MCF 10A (cell line): ENCODE data around the gene SLC12A5. TPM values are rescaled to one million over a fixed set of nuclear protein-coding genes. Genes with fewer than 3 reads are reported as not detected.

Experiments
- BruUV-seq: library from RNA; stranded (reverse); fragments of 400-500 nt; replicated peaks from 2 replicates; lab custom pipeline; 2021; lab: Mats Ljungman, UMichigan
- CTCF ChIA-PET: fragments of 300-600 bp; sonication (Branson Sonifier 250); formaldehyde crosslinking; extraction: SDS; loops from one replicate; lab custom pipeline; 2021; ENCODE audit warnings: antibody characterized with exemption, inconsistent platforms; lab: Yijun Ruan, JAX
- POLR2A ChIA-PET: fragments of 300-600, 350-650 bp; sonication (Branson Sonifier 250); formaldehyde crosslinking; extraction: SDS; loops from one replicate; lab custom pipeline; 2020; ENCODE audit warnings: antibody characterized with exemption, inconsistent platforms; lab: Yijun Ruan, JAX
- DNase-seq: peaks from one replicate; pipeline ENCODE4 v3.0.0-alpha.2; 2018; ENCODE audit not compliant: unreplicated experiment
- H3K27ac Mint-ChIP-seq: one replicate; pipeline ENCODE4 v1.8.0; 2022; ENCODE audit warnings: mild to moderate bottlenecking, low read depth, mixed read lengths; ENCODE audit not compliant: unreplicated experiment
- H3K27me3 Mint-ChIP-seq: one replicate; pipeline ENCODE4 v1.8.0; 2022; ENCODE audit warnings: mixed read lengths; ENCODE audit not compliant: insufficient read depth, unreplicated experiment
- H3K36me3 Mint-ChIP-seq: one replicate; pipeline ENCODE4 v1.8.0; 2022; ENCODE audit warnings: mild to moderate bottlenecking, moderate library complexity, mixed read lengths; ENCODE audit not compliant: insufficient read depth, unreplicated experiment
- H3K4me1 Mint-ChIP-seq: one replicate; pipeline ENCODE4 v1.8.0; 2022; ENCODE audit warnings: mixed read lengths; ENCODE audit not compliant: insufficient read depth, unreplicated experiment
- H3K4me3 Mint-ChIP-seq: one replicate; pipeline ENCODE4 v1.8.0; 2022; ENCODE audit warnings: mild to moderate bottlenecking, moderate library complexity, mixed read lengths; ENCODE audit not compliant: unreplicated experiment
- H3K9me3 Mint-ChIP-seq: one replicate; pipeline ENCODE4 v1.8.0; 2022; ENCODE audit warnings: mixed read lengths; ENCODE audit not compliant: unreplicated experiment
- intact Hi-C: fragments of 100-400 bp; cut with micrococcal nuclease; formaldehyde crosslinking; loops from 2 replicates; pipeline ENCODE4 v1.14.1; 2022
- total RNA-seq: library from RNA; stranded (reverse); gene quantifications from 2 replicates; pipeline ENCODE4 v1.2.3, GENCODE V29; 2022
- TF ChIP-seq, protein P1 (sequence below): fragments of 200-600 bp; IDR thresholded peaks from one replicate; pipeline ENCODE4 v1.8.0; 2022; ENCODE audit warnings: antibody characterized with exemption, mild to moderate bottlenecking; ENCODE audit not compliant: unreplicated experiment

Gene SLC12A5
- total RNA-seq, 1 experiment from 2014 or later = 0.75 TPM

DNA sequence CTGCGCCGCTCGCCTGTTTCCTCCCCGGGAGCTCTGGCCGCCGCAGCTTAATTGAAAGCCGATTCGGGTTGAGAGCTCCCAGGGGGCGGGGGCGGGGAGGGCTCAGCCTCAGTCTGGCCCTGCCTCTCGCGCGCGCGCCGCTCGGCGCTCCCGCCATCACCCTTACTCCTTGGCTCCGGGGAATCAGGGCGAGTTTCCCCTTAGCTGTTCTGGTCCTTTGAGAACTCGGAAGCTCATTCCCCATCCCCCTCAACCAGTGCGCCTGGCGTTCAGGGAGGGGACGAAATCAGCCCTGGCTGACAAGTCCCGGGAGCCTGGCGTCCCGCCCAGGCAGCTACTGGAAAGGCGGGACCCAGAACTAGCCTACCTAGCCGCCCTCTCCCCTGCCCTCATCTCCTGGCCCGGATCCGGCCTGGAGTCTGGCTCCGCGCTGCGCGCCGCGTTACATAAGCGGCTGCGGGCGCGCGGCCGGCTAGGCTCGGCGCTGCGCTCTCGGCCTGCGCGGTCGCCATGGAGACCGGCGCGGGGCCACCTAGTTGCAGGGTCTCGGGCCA lies 2.8 kb downstream of the SLC12A5 start:
- TF ChIP-seq, protein P1, sequence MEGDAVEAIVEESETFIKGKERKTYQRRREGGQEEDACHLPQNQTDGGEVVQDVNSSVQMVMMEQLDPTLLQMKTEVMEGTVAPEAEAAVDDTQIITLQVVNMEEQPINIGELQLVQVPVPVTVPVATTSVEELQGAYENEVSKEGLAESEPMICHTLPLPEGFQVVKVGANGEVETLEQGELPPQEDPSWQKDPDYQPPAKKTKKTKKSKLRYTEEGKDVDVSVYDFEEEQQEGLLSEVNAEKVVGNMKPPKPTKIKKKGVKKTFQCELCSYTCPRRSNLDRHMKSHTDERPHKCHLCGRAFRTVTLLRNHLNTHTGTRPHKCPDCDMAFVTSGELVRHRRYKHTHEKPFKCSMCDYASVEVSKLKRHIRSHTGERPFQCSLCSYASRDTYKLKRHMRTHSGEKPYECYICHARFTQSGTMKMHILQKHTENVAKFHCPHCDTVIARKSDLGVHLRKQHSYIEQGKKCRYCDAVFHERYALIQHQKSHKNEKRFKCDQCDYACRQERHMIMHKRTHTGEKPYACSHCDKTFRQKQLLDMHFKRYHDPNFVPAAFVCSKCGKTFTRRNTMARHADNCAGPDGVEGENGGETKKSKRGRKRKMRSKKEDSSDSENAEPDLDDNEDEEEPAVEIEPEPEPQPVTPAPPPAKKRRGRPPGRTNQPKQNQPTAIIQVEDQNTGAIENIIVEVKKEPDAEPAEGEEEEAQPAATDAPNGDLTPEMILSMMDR = no peak
- intact Hi-C loops = no loop called here
- ChIA-PET POLR2A (no interaction called here), CTCF (interaction anchor here (1.3 to 2.0 kb wide), 2 partner anchors 19 to 100 kb away, joined by 3 to 6 read pairs; no protein-coding TSS in a partner anchor)
- no peaks in the 10 kb centered on the region for H3K9me3 Mint-ChIP-seq
- no TSS peak for BruUV-seq
- peaks cover 6% of the 10 kb centered on the region for H3K4me1 Mint-ChIP-seq
- H3K27me3 Mint-ChIP-seq = peaks cover 61% of the 10 kb centered on the region
- DNase-seq = no peak
- no peaks in the 10 kb centered on the region for H3K36me3 Mint-ChIP-seq
- no peak overlapping the region for H3K27ac Mint-ChIP-seq
- no peak overlapping the region for H3K4me3 Mint-ChIP-seq

DNA sequence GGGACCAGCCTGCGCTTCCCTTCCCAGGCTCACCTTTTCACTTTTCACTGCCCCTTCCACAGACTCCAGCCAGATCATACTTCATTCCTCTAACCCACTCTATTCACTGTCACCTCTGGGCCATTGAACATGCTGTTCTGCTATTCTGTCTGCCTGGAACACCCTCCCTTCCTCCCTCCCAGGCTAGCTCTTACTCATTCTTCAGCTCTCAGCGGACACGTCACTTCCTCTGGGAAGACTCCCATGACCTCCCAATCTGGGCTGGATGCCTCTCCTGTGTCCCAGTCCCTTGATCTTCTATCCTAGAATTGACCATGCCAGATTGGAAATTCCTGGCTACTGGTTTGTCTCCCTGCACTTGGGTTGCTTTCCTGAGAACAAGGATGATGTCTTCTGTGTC lies 5.0 kb downstream of the SLC12A5 start:
- TF ChIP-seq, protein P1 = no peak
- ChIA-PET POLR2A (interaction anchor here (0.6 kb wide), 1 partner anchor 9 kb away, joined by 3 read pairs; no protein-coding TSS in a partner anchor), CTCF (interaction anchor here (0.7 to 0.8 kb wide), 2 partner anchors 9 to 11 kb away, joined by 3 read pairs; no protein-coding TSS in a partner anchor)
- Mint-ChIP-seq H3K9me3 (no peaks in the 10 kb centered on the region), H3K36me3 (no peaks in the 10 kb centered on the region), H3K4me1 (peaks cover 6% of the 10 kb centered on the region), H3K27ac (no peak overlapping the region), H3K4me3 (no peak overlapping the region), H3K27me3 (peaks cover 78% of the 10 kb centered on the region)
- intact Hi-C loops = no loop called here
- no peak for DNase-seq
- no TSS peak for BruUV-seq

DNA sequence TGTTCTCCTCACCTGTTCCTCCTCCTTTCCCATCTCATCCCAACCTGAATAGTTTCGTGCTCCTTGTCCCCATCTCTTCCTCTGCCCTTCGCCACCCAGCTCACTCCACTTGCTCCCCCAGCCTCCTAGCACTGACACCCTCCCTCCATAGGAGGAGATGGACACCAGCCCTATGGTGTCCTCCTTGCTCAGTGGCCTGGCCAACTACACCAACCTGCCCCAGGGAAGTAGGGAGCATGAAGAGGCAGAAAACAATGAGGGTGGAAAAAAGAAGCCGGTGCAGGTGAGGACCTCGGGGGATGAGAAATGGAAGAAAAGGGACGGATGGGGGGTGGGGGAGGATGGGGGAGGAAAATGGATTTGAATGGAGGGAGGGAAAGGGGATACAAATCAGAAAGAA lies 6.2 kb downstream of the SLC12A5 start:
- CTCF ChIA-PET = interaction anchor here (0.8 kb wide), 1 partner anchor 11 kb away, joined by 3 read pairs; no protein-coding TSS in a partner anchor
- no peaks in the 10 kb centered on the region for H3K36me3 Mint-ChIP-seq
- POLR2A ChIA-PET = no interaction called here
- no peaks in the 10 kb centered on the region for H3K9me3 Mint-ChIP-seq
- no TSS peak for BruUV-seq
- no peak overlapping the region for H3K27ac Mint-ChIP-seq
- peaks cover 6% of the 10 kb centered on the region for H3K4me1 Mint-ChIP-seq
- TF ChIP-seq, protein P1 = no peak
- no peak overlapping the region for H3K4me3 Mint-ChIP-seq
- DNase-seq = no peak
- intact Hi-C loops = no loop called here
- H3K27me3 Mint-ChIP-seq = peaks cover 71% of the 10 kb centered on the region

DNA sequence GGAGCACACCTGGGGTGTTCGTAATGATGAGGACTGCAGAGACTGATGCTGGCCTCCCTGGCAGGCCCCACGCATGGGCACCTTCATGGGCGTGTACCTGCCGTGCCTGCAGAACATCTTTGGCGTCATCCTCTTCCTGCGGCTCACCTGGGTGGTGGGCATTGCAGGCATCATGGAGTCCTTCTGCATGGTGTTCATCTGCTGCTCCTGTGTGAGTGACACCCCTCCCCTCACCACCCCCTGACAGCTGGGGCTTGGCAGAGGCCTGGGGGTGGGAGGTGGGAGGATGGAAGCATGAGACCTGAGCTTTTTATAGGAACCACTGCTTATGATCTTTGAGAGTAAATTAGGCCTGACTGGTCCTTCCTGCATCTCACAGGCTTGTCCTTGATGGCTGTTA lies 6.7 kb downstream of the SLC12A5 start:
- no peak overlapping the region for H3K27ac Mint-ChIP-seq
- H3K36me3 Mint-ChIP-seq = no peaks in the 10 kb centered on the region
- peaks cover 6% of the 10 kb centered on the region for H3K4me1 Mint-ChIP-seq
- ChIA-PET CTCF (interaction anchor here (0.6 to 0.8 kb wide), 2 partner anchors 11 to 48 kb away, joined by 3 read pairs; no protein-coding TSS in a partner anchor), POLR2A (no interaction called here)
- no peaks in the 10 kb centered on the region for H3K9me3 Mint-ChIP-seq
- no peak overlapping the region for H3K4me3 Mint-ChIP-seq
- peaks cover 74% of the 10 kb centered on the region for H3K27me3 Mint-ChIP-seq
- TF ChIP-seq, protein P1 = no peak
- DNase-seq = no peak
- no TSS peak for BruUV-seq
- intact Hi-C loops = no loop called here
